Thyroid gland (tissue), 4 donors: ENCODE results near the gene NSG1. TPM values are rescaled to one million over a fixed set of nuclear protein-coding genes. Genes with fewer than 3 reads are reported as not detected.
A peak's percentile ranks its signal among the peaks of the same experiment; 100 is the strongest.

Experiments used
- DNase-seq, 2 donors: peaks; one replicate each; pipeline ENCODE4 v3.0.0-alpha.2; 2019
- H3K27ac ChIP-seq, 3 donors: fragments of 200-600 bp; sonication (generic); 1 replicate in 2 of 3; 2 replicates in 1 of 3; pipeline ENCODE4 v1.5.1; 2016 to 2019; ENCODE audit warnings: mild to moderate bottlenecking in 1 of 3, moderate library complexity in 1 of 3
- H3K27me3 ChIP-seq: fragments of 200-600 bp; sonication (generic); one replicate; pipeline ENCODE4 v1.5.1; 2019
- H3K36me3 ChIP-seq, 2 donors: fragments of 200-600 bp; sonication (generic); one replicate each; pipeline ENCODE4 v1.5.1; 2016 to 2019
- H3K4me1 ChIP-seq, 2 donors: fragments of 200-600 bp; sonication (generic); one replicate each; pipeline ENCODE4 v1.5.1; 2017 to 2019
- H3K4me3 ChIP-seq, 3 donors: fragments of 200-600 bp; sonication (generic); replicated peaks in 1 of 3; 1 replicate in 2 of 3; 2 replicates in 1 of 3; pipeline ENCODE4 v1.5.1; 2016; ENCODE audit warnings: mild to moderate bottlenecking in 1 of 3
- H3K9me3 ChIP-seq: fragments of 200-600 bp; sonication (generic); one replicate; pipeline ENCODE4 v1.5.1; 2017
- CTCF ChIP-seq, 6 experiments: fragments of 200-600 bp in 3 of 6; fragments of 450-650 bp in 3 of 6; sonication (generic) in 3 of 6; IDR thresholded peaks; one replicate each; pipeline ENCODE4 v1.5.1; 2016 to 2019; ENCODE audit warnings: antibody characterized with exemption in 6 of 6, mild to moderate bottlenecking in 2 of 6, inconsistent platforms in 1 of 6, moderate library complexity in 1 of 6
- POLR2A ChIP-seq, 2 donors: fragments of 450-650 bp; IDR thresholded peaks; one replicate each; pipeline ENCODE4 v1.6.1; 2017; ENCODE audit warnings: antibody characterized with exemption in 2 of 2, mild to moderate bottlenecking in 2 of 2, moderate library complexity in 1 of 2
- WGBS, 2 donors: methylation state at CpG; one replicate each; pipeline ENCODE4 v1.1.5; 2017; 5-methylcytosine and 5-hydroxymethylcytosine counted together
- intact Hi-C: fragments of 100-400 bp; cut with DNase I; formaldehyde crosslinking; loops from one replicate; pipeline ENCODE4 v1.15.1; 2023
- total RNA-seq, 4 donors: library from RNA; depleted of rRNA; stranded (reverse); fragments of >200 nt; gene quantifications; one replicate each; pipeline ENCODE4 v1.2.3, GENCODE V29; 2016

The NSG1 gene
- under 1 TPM in 2 of 4 donors, not detected in 2; 0.40 to 0.44 TPM for total RNA-seq

GRCh38 chr4:4386736-4387392, at the start of gene NSG1:
TSS of gene NSG1 (plus strand) at chr4:4387102. CDS start at chr4:4387630, 528 bp downstream.
- intact Hi-C loops: no loop called here
- WGBS, 2 donors: 0 to 1% methylated on average over 1 to 42 of the region's 87 CpGs
- peak; percentile 15 to 24 for DNase-seq
- TF ChIP-seq POLR2A (IDR thresholded peaks at IDR 0.05) (no peak), CTCF (IDR thresholded peaks at IDR 0.05) (no peak)
- Histone ChIP-seq H3K4me1 (peaks cover 7 to 18% of the 10 kb centered on the region in 2 donors), H3K9me3 (no peaks in the 10 kb centered on the region), H3K36me3 (no peaks in the 10 kb centered on the region), H3K4me3 (peak within 1 kb of the TSS in 1 of 3 donors; percentile 9), H3K27ac (no peak within 1 kb of the TSS), H3K27me3 (peaks cover 9% of the 10 kb centered on the region)

GRCh38 chr4:4338210-4339001, 48.5 kb upstream of the NSG1 start:
- WGBS, 2 donors: 51 to 53% methylated on average over 11 of the region's 11 CpGs
- H3K27ac ChIP-seq: no peak overlapping the region

GRCh38 chr4:4339504-4340085, 47.3 kb upstream of the NSG1 start:
- intact Hi-C loops: loop anchor here (10.0 kb wide), 1 partner anchor 85 kb away; no protein-coding TSS in a partner anchor
- no peaks in the 10 kb centered on the region for H3K36me3 ChIP-seq
- H3K27ac ChIP-seq: no peak overlapping the region
- DNase-seq: no peak
- H3K4me3 ChIP-seq: no peak overlapping the region
- TF ChIP-seq CTCF (IDR thresholded peaks at IDR 0.05): no peak
- TF ChIP-seq POLR2A (IDR thresholded peaks at IDR 0.05): no peak
- WGBS, 2 donors: 21 to 31% methylated on average over 19 to 21 of the region's 21 CpGs
- H3K9me3 ChIP-seq: no peaks in the 10 kb centered on the region
- no peaks in the 10 kb centered on the region for H3K27me3 ChIP-seq
- no peaks in the 10 kb centered on the region for H3K4me1 ChIP-seq

More at GRCh38 chr4:4338210-4339001, 48.5 kb upstream of the NSG1 start:
- Histone ChIP-seq H3K27me3 (no peaks in the 10 kb centered on the region), H3K9me3 (no peaks in the 10 kb centered on the region), H3K4me1 (no peaks in the 10 kb centered on the region), H3K36me3 (no peaks in the 10 kb centered on the region), H3K4me3 (no peak overlapping the region)
- TF ChIP-seq POLR2A (IDR thresholded peaks at IDR 0.05) (no peak), CTCF (IDR thresholded peaks at IDR 0.05) (no peak)
- intact Hi-C loops: loop anchor here (10.0 kb wide), 1 partner anchor 84 kb away; no protein-coding TSS in a partner anchor
- DNase-seq: no peak

- H3K9me3 ChIP-seq: no peaks in the 10 kb centered on the region
- no peak for DNase-seq
- no peak for TF ChIP-seq CTCF (IDR thresholded peaks at IDR 0.05)
- TF ChIP-seq POLR2A (IDR thresholded peaks at IDR 0.05): no peak
- no peak overlapping the region for H3K4me3 ChIP-seq
- H3K27me3 ChIP-seq: no peaks in the 10 kb centered on the region
- H3K4me1 ChIP-seq: no peaks in the 10 kb centered on the region
- intact Hi-C loops: no loop called here
- 86 to 91% methylated on average over 9 of the region's 9 CpGs for WGBS, 2 donors
- no peak overlapping the region for H3K27ac ChIP-seq
- H3K36me3 ChIP-seq: no peaks in the 10 kb centered on the region
Observed at GRCh38 chr4:4341861-4342650, 44.8 kb upstream of the NSG1 start.
